Keratinocyte (primary cell): ENCODE results near the gene BSCL2.

Experiments used
- CTCF ChIP-seq, 3 experiments: IDR thresholded peaks in 1 of 3; conservative IDR thresholded peaks in 1 of 3; optimal IDR thresholded peaks in 1 of 3; 2 replicates in 2 of 3; 3 replicates in 1 of 3; pipeline versions ENCODE3 to v1.5.1; 2011; ENCODE audit warnings: low read length in 3 of 3, mild to moderate bottlenecking in 3 of 3, moderate library complexity in 2 of 3, control low read depth in 1 of 3, inconsistent platforms in 1 of 3; ENCODE audit not compliant: insufficient read depth in 2 of 3; ENCODE audit errors: extremely low read depth in 1 of 3
- EZH2 ChIP-seq: IDR thresholded peaks from one replicate; pipeline ENCODE4 v1.6.1; 2012; ENCODE audit warnings: inconsistent platforms, mild to moderate bottlenecking, low read length, moderate library complexity

- no peak for TF ChIP-seq CTCF (optimal IDR thresholded peaks at IDR 0.05 in 1 of 3, IDR thresholded peaks at IDR 0.05 in 1 of 3, conservative IDR thresholded peaks at IDR 0.05 in 1 of 3; ENCODE audit: extremely low read depth in 1 of 3, insufficient read depth in 2 of 3, low read length in 3 of 3)
- TF ChIP-seq EZH2 = no peak
These were observed 18.7 kb downstream of the BSCL2 start for GRCh38 chr11:62688491-62688890.
